Measurements from ENCODE around the gene PACSIN2.

GRCh38 chr22:43000441-43001175 lies 14.3 kb downstream of the PACSIN2 start:
- no peak for TF ChIP-seq EZH2phosphoT487 (IDR thresholded peaks at IDR 0.05; ENCODE audit: insufficient read depth, low read depth)
- no peak for TF ChIP-seq EZH2 (IDR thresholded peaks at IDR 0.05; ENCODE audit: insufficient read depth, poor library complexity, severe bottlenecking)

Data from GM23248 (cell line).